Breast epithelium (tissue), 4 donors: Measurements from ENCODE around the gene COL4A2. TPM values are rescaled to one million over a fixed set of nuclear protein-coding genes. Genes with fewer than 3 reads are reported as not detected.
"Not testable (repeated sequence)": the region's sequence is repeated elsewhere in the genome, so short reads cannot be mapped to it uniquely, and the experiment has no call there.

Experiments used
- DNase-seq, 2 donors: peaks; one replicate each; pipeline ENCODE4 v3.0.0-alpha.2; 2019; ENCODE audit warnings: low spot score in 2 of 2
- H3K27ac ChIP-seq, 2 donors: fragments of 200-600 bp; sonication (generic) in 1 of 2; one replicate each; pipeline ENCODE4 v1.5.1; 2016 to 2019; ENCODE audit warnings: mild to moderate bottlenecking in 1 of 2
- H3K27me3 ChIP-seq, 2 donors: fragments of 200-600 bp; sonication (generic) in 1 of 2; one replicate each; pipeline versions ENCODE4 v1.5.1 to v1.6.0; 2017 to 2019; ENCODE audit warnings: control low read depth in 1 of 2, mild to moderate bottlenecking in 1 of 2
- H3K36me3 ChIP-seq: fragments of 200-600 bp; one replicate; pipeline ENCODE4 v1.5.1; 2019
- H3K4me1 ChIP-seq, 2 donors: fragments of 200-600 bp; sonication (generic); one replicate each; pipeline ENCODE4 v1.5.1; 2016 to 2019; ENCODE audit warnings: control low read depth in 1 of 2
- H3K4me3 ChIP-seq, 3 donors: fragments of 200-600 bp; sonication (generic); 1 replicate in 2 of 3; 2 replicates in 1 of 3; pipeline ENCODE4 v1.5.1; 2016 to 2019; ENCODE audit warnings: mild to moderate bottlenecking in 3 of 3, moderate library complexity in 2 of 3
- H3K9me3 ChIP-seq, 2 donors: fragments of 200-600 bp; sonication (generic) in 1 of 2; one replicate each; pipeline ENCODE4 v1.5.1; 2016 to 2019; ENCODE audit warnings: control low read depth in 1 of 2
- CTCF ChIP-seq, 3 donors: fragments of 450-650 bp; IDR thresholded peaks; one replicate each; pipeline ENCODE4 v1.5.1; 2016 to 2017; ENCODE audit warnings: antibody characterized with exemption in 3 of 3, mild to moderate bottlenecking in 3 of 3, moderate library complexity in 3 of 3
- POLR2A ChIP-seq: fragments of 450-650 bp; IDR thresholded peaks from one replicate; pipeline ENCODE4 v1.6.1; 2016; ENCODE audit warnings: antibody characterized with exemption, mild to moderate bottlenecking, moderate library complexity
- POLR2AphosphoS5 ChIP-seq, 3 donors: sonication (generic); formaldehyde crosslinking; IDR thresholded peaks; one replicate each; pipeline ENCODE4 v1.6.1; 2017; ENCODE audit warnings: antibody characterized with exemption in 3 of 3
- intact Hi-C: fragments of 100-400 bp; cut with DNase I; formaldehyde crosslinking; loops from one replicate; pipeline ENCODE4 v1.15.1; 2023; ENCODE audit warnings: low total_unique reads
- total RNA-seq, 3 donors: library from RNA; depleted of rRNA; stranded (reverse); fragments of >200 nt; gene quantifications; one replicate each; pipeline ENCODE4 v1.1.0, GENCODE V29; 2016

Gene COL4A2
- total RNA-seq, 3 donors from 2014 or later: 107 to 841 (median 307) TPM

- peak in 1 of 2 donors; percentile 8 for DNase-seq
- Histone ChIP-seq H3K27ac (no peak overlapping the region), H3K4me3 (no peak overlapping the region), H3K36me3 (no peaks in the 10 kb centered on the region), H3K9me3 (no peaks in the 10 kb centered on the region), H3K27me3 (no peaks in the 10 kb centered on the region), H3K4me1 (no peaks in the 10 kb centered on the region)
- TF ChIP-seq POLR2AphosphoS5 (IDR thresholded peaks at IDR 0.05) (no peak), POLR2A (no peak), CTCF (IDR thresholded peaks at IDR 0.05) (no peak)
- intact Hi-C loops: no loop called here
These were observed 10.6 kb downstream of the COL4A2 start for GRCh38 chr13:110317496-110318195.

GRCh38 chr13:110318920-110319319, 11.8 kb downstream of the COL4A2 start:
- Histone ChIP-seq H3K27ac (peak overlapping the region; percentile 10 to 78), H3K27me3 (no peaks in the 10 kb centered on the region), H3K4me3 (no peak overlapping the region), H3K9me3 (no peaks in the 10 kb centered on the region), H3K36me3 (no peaks in the 10 kb centered on the region), H3K4me1 (no peaks in the 10 kb centered on the region)
- DNase-seq: peak in 1 of 2 donors; percentile 13
- TF ChIP-seq POLR2A (no peak), CTCF (IDR thresholded peaks at IDR 0.05) (no peak), POLR2AphosphoS5 (IDR thresholded peaks at IDR 0.05) (no peak)
- intact Hi-C loops: no loop called here

GRCh38 chr13:110319397-110319773, 12.3 kb downstream of the COL4A2 start:
- no peak overlapping the region for H3K4me3 ChIP-seq
- H3K4me1 ChIP-seq: no peaks in the 10 kb centered on the region
- H3K9me3 ChIP-seq: no peaks in the 10 kb centered on the region
- peak in 1 of 2 donors; percentile 19 for DNase-seq
- H3K27ac ChIP-seq: peak overlapping the region; percentile 78 to 83
- intact Hi-C loops: no loop called here
- no peaks in the 10 kb centered on the region for H3K27me3 ChIP-seq
- H3K36me3 ChIP-seq: no peaks in the 10 kb centered on the region
- TF ChIP-seq POLR2A: no peak
- no peak for TF ChIP-seq POLR2AphosphoS5 (IDR thresholded peaks at IDR 0.05)
- TF ChIP-seq CTCF (IDR thresholded peaks at IDR 0.05): no peak

GRCh38 chr13:110319774-110320509, 12.9 kb downstream of the COL4A2 start:
- no peak for TF ChIP-seq POLR2A
- no peak for TF ChIP-seq CTCF (IDR thresholded peaks at IDR 0.05)
- TF ChIP-seq POLR2AphosphoS5 (IDR thresholded peaks at IDR 0.05): no peak
- Histone ChIP-seq H3K27me3 (no peaks in the 10 kb centered on the region), H3K4me1 (no peaks in the 10 kb centered on the region), H3K4me3 (peak overlapping the region in 2 of 3 donors; percentile 15 to 23), H3K36me3 (no peaks in the 10 kb centered on the region), H3K9me3 (no peaks in the 10 kb centered on the region), H3K27ac (peak overlapping the region; percentile 78 to 83)
- intact Hi-C loops: no loop called here
- DNase-seq: peak in 1 of 2 donors; percentile 27

- Histone ChIP-seq H3K4me3 (peak overlapping the region in 1 of 3 donors; percentile 23), H3K36me3 (no peaks in the 10 kb centered on the region), H3K27me3 (no peaks in the 10 kb centered on the region), H3K27ac (peak overlapping the region; percentile 4 to 83), H3K4me1 (no peaks in the 10 kb centered on the region), H3K9me3 (no peaks in the 10 kb centered on the region)
- intact Hi-C loops: no loop called here
- no peak for TF ChIP-seq POLR2A
- TF ChIP-seq POLR2AphosphoS5 (IDR thresholded peaks at IDR 0.05): no peak
- TF ChIP-seq CTCF (IDR thresholded peaks at IDR 0.05): no peak
- DNase-seq: no peak
These were observed 13.6 kb downstream of the COL4A2 start for GRCh38 chr13:110320645-110321044.

- H3K36me3 ChIP-seq, H3K27ac ChIP-seq, DNase-seq, H3K4me3 ChIP-seq, intact Hi-C loops, H3K27me3 ChIP-seq, H3K9me3 ChIP-seq, H3K4me1 ChIP-seq: not testable (repeated sequence)
These were observed 14.5 kb downstream of the COL4A2 start for GRCh38 chr13:110321573-110321972.
